H9 (cell line): ENCODE measurements around the gene SERINC3. TPM values are rescaled to one million over a fixed set of nuclear protein-coding genes. Genes with fewer than 3 reads are reported as not detected.

Experiments used
- DNase-seq: peaks from one replicate; pipeline ENCODE4 v3.0.0-alpha.2; 2017
- H2AFZ ChIP-seq: one replicate; pipeline ENCODE4 v1.6.1; 2013; ENCODE audit warnings: mild to moderate bottlenecking, low read length, control low read depth, moderate library complexity
- H2AK5ac ChIP-seq: 2 replicates; pipeline ENCODE4 v1.6.1; 2013; ENCODE audit warnings: low read length, control low read depth, mixed read lengths; ENCODE audit not compliant: insufficient read length
- H2BK120ac ChIP-seq: one replicate; pipeline ENCODE4 v1.6.1; 2013; ENCODE audit warnings: low read depth, mild to moderate bottlenecking, low read length, control low read depth, inconsistent platforms; ENCODE audit not compliant: poor library complexity, severe bottlenecking
- H2BK12ac ChIP-seq: 2 replicates; pipeline ENCODE4 v1.6.1; 2013; ENCODE audit warnings: low read length, control low read depth, mixed read lengths, low read depth; ENCODE audit not compliant: insufficient read length
- H2BK15ac ChIP-seq: 2 replicates; pipeline ENCODE4 v1.6.1; 2013; ENCODE audit warnings: low read depth, low read length, control low read depth
- H2BK20ac ChIP-seq: one replicate; pipeline ENCODE4 v1.6.1; 2013; ENCODE audit warnings: low read depth, mild to moderate bottlenecking, low read length, control low read depth, inconsistent platforms; ENCODE audit not compliant: poor library complexity, severe bottlenecking
- H2BK5ac ChIP-seq: 2 replicates; pipeline ENCODE4 v1.6.1; 2013; ENCODE audit warnings: low read length, control low read depth, mixed read lengths; ENCODE audit not compliant: insufficient read length
- H3K14ac ChIP-seq: 2 replicates; pipeline ENCODE4 v1.6.1; 2013; ENCODE audit warnings: low read length, control low read depth; ENCODE audit not compliant: insufficient read depth
- H3K18ac ChIP-seq: 2 replicates; pipeline ENCODE4 v1.6.1; 2013; ENCODE audit warnings: low read depth, mild to moderate bottlenecking, mixed read lengths, low read length, control low read depth; ENCODE audit not compliant: insufficient read length
- H3K23ac ChIP-seq: 2 replicates; pipeline ENCODE4 v1.6.1; 2013; ENCODE audit warnings: low read length, control low read depth, mixed read lengths, low read depth; ENCODE audit not compliant: insufficient read length
- H3K23me2 ChIP-seq: 2 replicates; pipeline ENCODE4 v1.6.1; 2013; ENCODE audit warnings: low read depth, mild to moderate bottlenecking, mixed read lengths, low read length, control low read depth; ENCODE audit not compliant: insufficient read length, poor library complexity, severe bottlenecking
- H3K27ac ChIP-seq: 2 replicates; pipeline ENCODE4 v1.5.1; 2013; ENCODE audit warnings: low read length, control low read depth, mixed read lengths, low read depth; ENCODE audit not compliant: insufficient read length
- H3K27me3 ChIP-seq: 2 replicates; pipeline ENCODE4 v1.6.1; 2013; ENCODE audit warnings: low read length, control low read depth, inconsistent platforms; ENCODE audit not compliant: insufficient read depth
- H3K4ac ChIP-seq: 2 replicates; pipeline ENCODE4 v1.6.1; 2013; ENCODE audit warnings: low read depth, mild to moderate bottlenecking, control low read depth, inconsistent platforms, low read length, moderate library complexity
- H3K4me1 ChIP-seq: 2 replicates; pipeline ENCODE4 v1.6.1; 2013; ENCODE audit warnings: low read length, control low read depth, inconsistent platforms; ENCODE audit not compliant: insufficient read depth
- H3K4me2 ChIP-seq: 2 replicates; pipeline ENCODE4 v1.6.1; 2013; ENCODE audit warnings: low read length, control low read depth, mixed read lengths; ENCODE audit not compliant: insufficient read length, insufficient read depth
- H3K56ac ChIP-seq: 2 replicates; pipeline ENCODE4 v1.6.1; 2013; ENCODE audit warnings: low read depth, mild to moderate bottlenecking, mixed read lengths, low read length, control low read depth; ENCODE audit not compliant: insufficient read length
- H3K79me1 ChIP-seq: 2 replicates; pipeline ENCODE4 v1.6.1; 2013; ENCODE audit warnings: low read depth, mild to moderate bottlenecking, moderate library complexity, low read length, control low read depth, inconsistent platforms; ENCODE audit not compliant: insufficient read depth, poor library complexity, severe bottlenecking
- H3K79me2 ChIP-seq: 2 replicates; pipeline ENCODE4 v1.6.1; 2013; ENCODE audit warnings: low read length, control low read depth, inconsistent platforms; ENCODE audit not compliant: insufficient read depth
- H3K9ac ChIP-seq: 2 replicates; pipeline ENCODE4 v1.6.1; 2013; ENCODE audit warnings: low read length, control low read depth, mixed read lengths; ENCODE audit not compliant: insufficient read length; ENCODE audit errors: extremely low read depth
- H3K9me3 ChIP-seq: one replicate; pipeline ENCODE4 v1.6.1; 2013; ENCODE audit warnings: low read depth, low read length, inconsistent platforms; ENCODE audit not compliant: control insufficient read depth
- H3T11ph ChIP-seq: one replicate; pipeline ENCODE4 v1.6.1; 2013; ENCODE audit warnings: mild to moderate bottlenecking, low read length, control low read depth, inconsistent platforms
- H4K20me1 ChIP-seq: one replicate; pipeline ENCODE4 v1.6.1; 2013; ENCODE audit not compliant: control insufficient read depth, insufficient read length, insufficient read depth
- H4K5ac ChIP-seq: 2 replicates; pipeline ENCODE4 v1.6.1; 2013; ENCODE audit warnings: low read depth, mild to moderate bottlenecking, mixed read lengths, low read length, control low read depth; ENCODE audit not compliant: insufficient read length
- H4K8ac ChIP-seq: replicated peaks from 2 replicates; pipeline ENCODE4 v1.6.1; 2013; ENCODE audit warnings: low read length, control low read depth, mixed read lengths, low read depth; ENCODE audit not compliant: insufficient read length
- H4K91ac ChIP-seq: 2 replicates; pipeline ENCODE4 v1.6.1; 2013; ENCODE audit warnings: low read depth, mild to moderate bottlenecking, moderate library complexity, mixed read lengths, low read length, control low read depth; ENCODE audit not compliant: insufficient read length
- H3K27ac Mint-ChIP-seq, 3 experiments: 2 replicates in 2 of 3; 3 replicates in 1 of 3; pipeline ENCODE4 v1.8.0; 2020 to 2021; ENCODE audit warnings: mixed read lengths in 3 of 3, mild to moderate bottlenecking in 1 of 3, moderate library complexity in 1 of 3
- H3K27me3 Mint-ChIP-seq: 2 replicates; pipeline ENCODE4 v1.8.0; 2021; ENCODE audit warnings: low read depth, mild to moderate bottlenecking, moderate library complexity, mixed read lengths
- H3K36me3 Mint-ChIP-seq, 3 experiments: 2 replicates in 2 of 3; 3 replicates in 1 of 3; pipeline ENCODE4 v1.8.0; 2020 to 2021; ENCODE audit warnings: low read depth in 3 of 3, mixed read lengths in 3 of 3; ENCODE audit not compliant: insufficient read depth in 1 of 3
- H3K4me1 Mint-ChIP-seq, 2 experiments: 2 replicates each; pipeline ENCODE4 v1.8.0; 2020; ENCODE audit warnings: mixed read lengths in 2 of 2
- H3K4me3 Mint-ChIP-seq, 2 experiments: 2 replicates in 1 of 2; 3 replicates in 1 of 2; pipeline ENCODE4 v1.8.0; 2020 to 2021; ENCODE audit warnings: mild to moderate bottlenecking in 2 of 2, mixed read lengths in 2 of 2, moderate library complexity in 1 of 2
- H3K9me3 Mint-ChIP-seq, 2 experiments: 2 replicates in 1 of 2; 3 replicates in 1 of 2; pipeline ENCODE4 v1.8.0; 2020; ENCODE audit warnings: mild to moderate bottlenecking in 2 of 2, mixed read lengths in 2 of 2, moderate library complexity in 1 of 2
- WGBS: extraction: QIAGEN DNeasy Blood & Tissue Kit; methylation state at CpG from one replicate; pipeline ENCODE4 v1.1.7; 2013; ENCODE audit warnings: missing lambda C conversion rate, low lambda C conversion rate, mixed read lengths; ENCODE audit not compliant: insufficient read length; ENCODE audit errors: extremely low coverage; 5-methylcytosine and 5-hydroxymethylcytosine counted together
- total RNA-seq: library from RNA; stranded (reverse); gene quantifications from 2 replicates; pipeline ENCODE4 v1.2.1, GENCODE V29; 2021
- TF ChIP-seq, protein P1 (sequence below): fragments of 200-600 bp; sonication (generic); conservative IDR thresholded peaks from 3 replicates; pipeline ENCODE4 v1.8.0; 2021; ENCODE audit warnings: antibody characterized with exemption, mild to moderate bottlenecking

Gene SERINC3
- total RNA-seq, 1 experiment from 2014 or later: 41.5 TPM

DNA sequence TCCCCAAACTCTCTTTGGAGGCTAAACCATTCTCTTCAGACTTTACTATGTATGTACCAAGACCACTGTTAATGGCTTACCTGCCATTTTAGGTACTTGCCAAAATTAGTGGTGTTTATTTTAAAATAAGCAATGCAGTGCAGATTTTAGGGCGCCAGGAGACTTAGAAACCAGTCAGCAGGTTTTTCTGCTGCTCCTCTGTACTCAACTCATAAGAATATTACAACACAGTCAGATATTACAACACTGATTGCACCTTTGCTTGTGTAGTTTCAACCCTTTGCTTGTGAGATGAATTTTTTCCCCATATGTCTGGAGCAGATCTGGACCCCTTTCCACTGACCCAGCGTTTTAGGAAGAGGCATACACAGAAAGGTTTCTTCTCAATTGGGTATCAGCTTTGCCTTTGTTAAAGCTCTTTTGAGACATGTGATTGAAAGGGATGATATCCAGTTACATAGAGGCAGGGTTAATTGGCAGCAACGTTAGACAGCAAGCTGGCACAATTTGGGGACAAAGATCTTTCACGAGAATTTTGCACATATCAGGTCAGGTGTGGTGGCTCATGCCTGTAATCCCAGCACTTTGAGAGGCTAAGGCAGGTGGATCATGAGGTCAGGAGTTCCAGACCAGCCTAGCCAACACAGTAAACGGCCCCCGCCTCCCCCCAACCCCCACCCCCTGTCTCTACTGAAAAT is 40.0 kb downstream of the SERINC3 start:
- Mint-ChIP-seq H3K9me3 (no peaks in the 10 kb centered on the region), H3K4me3 (no peak overlapping the region)
- no CpG with 5 or more reads among the region's 6 CpGs for WGBS

More for the DNA sequence above, 40.0 kb downstream of the SERINC3 start:
- Histone ChIP-seq H2BK5ac (no peak overlapping the region), H3K79me1 (no peaks in the 10 kb centered on the region), H2BK120ac (no peak overlapping the region), H3K23me2 (no peaks in the 10 kb centered on the region), H3K56ac (no peak overlapping the region), H3T11ph (no peak overlapping the region), H2BK12ac (no peak overlapping the region), H4K20me1 (no peaks in the 10 kb centered on the region), H3K14ac (no peak overlapping the region), H2BK20ac (no peak overlapping the region), H3K4me2 (no peak overlapping the region), H3K4me1 (no peaks in the 10 kb centered on the region), H3K4ac (no peak overlapping the region), H4K5ac (no peak overlapping the region), H3K79me2 (no peaks in the 10 kb centered on the region), H2AK5ac (no peak overlapping the region), H3K23ac (no peak overlapping the region), H2AFZ (no peak overlapping the region), H3K9ac (no peak overlapping the region), H3K18ac (no peak overlapping the region), H4K8ac (no peak overlapping the region), H2BK15ac (no peak overlapping the region), H3K27me3 (no peaks in the 10 kb centered on the region; the same call in 1 of the 2 replicates), H3K9me3 (no peaks in the 10 kb centered on the region), H3K27ac (no peak overlapping the region), H4K91ac (no peak overlapping the region)
- H3K27ac Mint-ChIP-seq: no peak overlapping the region
- TF ChIP-seq, protein P1, sequence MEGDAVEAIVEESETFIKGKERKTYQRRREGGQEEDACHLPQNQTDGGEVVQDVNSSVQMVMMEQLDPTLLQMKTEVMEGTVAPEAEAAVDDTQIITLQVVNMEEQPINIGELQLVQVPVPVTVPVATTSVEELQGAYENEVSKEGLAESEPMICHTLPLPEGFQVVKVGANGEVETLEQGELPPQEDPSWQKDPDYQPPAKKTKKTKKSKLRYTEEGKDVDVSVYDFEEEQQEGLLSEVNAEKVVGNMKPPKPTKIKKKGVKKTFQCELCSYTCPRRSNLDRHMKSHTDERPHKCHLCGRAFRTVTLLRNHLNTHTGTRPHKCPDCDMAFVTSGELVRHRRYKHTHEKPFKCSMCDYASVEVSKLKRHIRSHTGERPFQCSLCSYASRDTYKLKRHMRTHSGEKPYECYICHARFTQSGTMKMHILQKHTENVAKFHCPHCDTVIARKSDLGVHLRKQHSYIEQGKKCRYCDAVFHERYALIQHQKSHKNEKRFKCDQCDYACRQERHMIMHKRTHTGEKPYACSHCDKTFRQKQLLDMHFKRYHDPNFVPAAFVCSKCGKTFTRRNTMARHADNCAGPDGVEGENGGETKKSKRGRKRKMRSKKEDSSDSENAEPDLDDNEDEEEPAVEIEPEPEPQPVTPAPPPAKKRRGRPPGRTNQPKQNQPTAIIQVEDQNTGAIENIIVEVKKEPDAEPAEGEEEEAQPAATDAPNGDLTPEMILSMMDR: no peak
- peaks cover 1 to 4% of the 10 kb centered on the region in 2 experiments; a peak in 3 of 4 replicates for H3K4me1 Mint-ChIP-seq
- DNase-seq: no peak
- no peaks in the 10 kb centered on the region for H3K27me3 Mint-ChIP-seq
- H3K36me3 Mint-ChIP-seq: peaks cover 10 to 44% (median 29%) of the 10 kb centered on the region in 3 experiments; a peak in 6 of 7 replicates
